HG03571 (cell line): ENCODE data around the gene SLC2A10.
"Not testable (repeated sequence)": the region's sequence is repeated elsewhere in the genome, so short reads cannot be mapped to it uniquely, and the experiment has no call there.

Experiments used
- ATAC-seq: cut with Tn5 transposase; IDR thresholded peaks from one replicate; pipeline ENCODE4 v1.9.1; 2021; ENCODE audit not compliant: unreplicated experiment

SLC2A10 gene

DNA sequence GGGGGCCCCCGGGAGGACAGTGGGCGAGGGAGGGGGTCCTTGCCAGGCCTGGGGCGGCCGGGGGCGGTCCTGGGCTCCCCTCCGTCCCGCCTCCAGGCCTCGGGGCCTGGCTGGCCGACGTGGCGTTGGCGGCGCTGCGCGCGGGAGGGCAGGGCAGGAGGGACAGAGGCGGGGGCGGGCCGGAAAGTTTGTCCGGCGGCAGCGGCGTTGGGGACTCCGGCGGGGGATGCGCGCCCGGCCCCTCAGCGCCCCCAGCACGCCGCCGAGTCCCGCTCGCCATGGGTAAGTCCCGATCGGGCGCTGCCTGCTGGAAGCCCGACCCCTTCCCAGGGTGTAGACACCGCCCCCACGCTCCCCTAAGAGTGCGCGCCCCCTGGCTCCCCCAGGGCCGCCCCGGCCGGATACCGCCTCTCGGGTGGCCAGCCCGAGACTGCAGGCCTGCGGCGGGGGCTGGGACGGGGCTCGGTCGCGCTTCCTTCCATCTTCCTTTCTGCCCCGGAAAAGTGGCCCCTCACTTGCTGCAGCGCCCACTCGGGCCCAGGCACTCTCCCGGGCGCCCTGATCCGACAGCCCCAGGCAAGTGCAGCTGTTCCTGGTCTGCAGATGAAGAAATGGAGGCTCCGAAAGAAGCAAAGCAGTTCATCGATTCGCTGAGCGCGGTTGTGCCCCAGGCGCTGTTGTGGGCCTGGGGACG, at the start of gene SLC2A10:
Gene SLC2A10, plus strand, starts transcription at position 191 of the 694 bp plus-strand sequence. Its CDS starts 88 bp downstream, at position 279.
- ATAC-seq: no peak

- no peak for ATAC-seq
Observed at GRCh38 chr20:46660487-46660886, 49.0 kb upstream of the SLC2A10 start.

DNA sequence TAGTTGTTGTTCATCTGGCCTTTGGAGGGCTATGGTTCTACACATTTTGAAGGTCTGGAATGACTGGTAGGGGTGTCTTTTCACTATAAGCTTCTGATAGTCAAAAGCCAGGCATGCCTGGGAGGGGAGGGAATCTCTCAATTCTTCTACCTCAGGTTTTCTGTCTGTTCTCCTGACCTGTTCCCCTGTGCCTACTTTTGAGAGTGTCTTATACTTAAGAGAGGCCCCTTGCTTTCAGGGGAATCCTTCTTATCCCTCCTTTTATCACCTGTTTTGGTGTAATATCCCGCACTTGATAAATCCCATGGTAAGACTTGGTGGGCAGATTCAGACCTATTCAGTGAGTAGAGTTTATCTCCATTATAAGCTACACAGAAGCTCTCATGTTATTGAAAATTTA, 47.8 kb upstream of the SLC2A10 start:
- no peak for ATAC-seq

GRCh38 chr20:46663531-46663930, 45.9 kb upstream of the SLC2A10 start:
- ATAC-seq: no peak

DNA sequence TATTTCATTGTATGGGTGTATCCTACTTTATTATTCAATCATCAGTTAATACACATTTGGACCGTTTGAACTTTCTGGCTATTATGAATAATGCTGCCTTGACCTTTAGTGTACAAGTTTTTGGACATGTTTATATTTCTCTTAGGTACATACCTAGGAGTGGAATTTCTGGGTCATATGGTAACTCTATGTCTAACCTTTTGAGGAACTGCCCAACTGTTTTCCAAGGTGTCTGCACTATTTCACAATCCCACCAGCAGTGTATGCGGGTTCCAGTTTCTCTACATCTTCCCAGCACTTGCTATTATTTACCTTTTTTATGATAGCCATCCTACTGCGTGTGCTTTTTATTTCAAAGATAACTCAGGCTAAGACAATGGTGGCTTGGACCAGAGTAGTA, 43.8 kb upstream of the SLC2A10 start:
- no peak for ATAC-seq

GRCh38 chr20:46666306-46666705, 43.1 kb upstream of the SLC2A10 start:
- no peak for ATAC-seq

GRCh38 chr20:46666818-46667515, 42.5 kb upstream of the SLC2A10 start:
- no peak for ATAC-seq

DNA sequence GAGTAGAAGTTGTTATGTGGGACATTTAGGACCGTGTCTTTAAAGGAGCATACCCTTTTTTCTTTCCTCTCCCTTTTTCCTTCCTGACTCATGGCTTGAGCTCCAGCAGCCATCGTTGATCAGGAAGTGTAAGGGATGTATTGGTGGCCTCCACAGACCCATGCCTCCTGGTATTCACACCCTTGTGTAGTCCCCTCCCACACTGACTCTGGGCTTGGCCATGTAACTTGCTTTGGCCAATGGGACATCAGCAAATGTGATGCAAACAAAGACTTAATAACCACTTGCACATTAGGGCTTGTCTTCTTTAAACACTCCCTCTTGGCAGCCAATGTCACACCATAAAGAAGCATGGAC, 39.2 kb upstream of the SLC2A10 start:
- no peak for ATAC-seq

GRCh38 chr20:46670585-46671584, 38.6 kb upstream of the SLC2A10 start:
- no peak for ATAC-seq

DNA sequence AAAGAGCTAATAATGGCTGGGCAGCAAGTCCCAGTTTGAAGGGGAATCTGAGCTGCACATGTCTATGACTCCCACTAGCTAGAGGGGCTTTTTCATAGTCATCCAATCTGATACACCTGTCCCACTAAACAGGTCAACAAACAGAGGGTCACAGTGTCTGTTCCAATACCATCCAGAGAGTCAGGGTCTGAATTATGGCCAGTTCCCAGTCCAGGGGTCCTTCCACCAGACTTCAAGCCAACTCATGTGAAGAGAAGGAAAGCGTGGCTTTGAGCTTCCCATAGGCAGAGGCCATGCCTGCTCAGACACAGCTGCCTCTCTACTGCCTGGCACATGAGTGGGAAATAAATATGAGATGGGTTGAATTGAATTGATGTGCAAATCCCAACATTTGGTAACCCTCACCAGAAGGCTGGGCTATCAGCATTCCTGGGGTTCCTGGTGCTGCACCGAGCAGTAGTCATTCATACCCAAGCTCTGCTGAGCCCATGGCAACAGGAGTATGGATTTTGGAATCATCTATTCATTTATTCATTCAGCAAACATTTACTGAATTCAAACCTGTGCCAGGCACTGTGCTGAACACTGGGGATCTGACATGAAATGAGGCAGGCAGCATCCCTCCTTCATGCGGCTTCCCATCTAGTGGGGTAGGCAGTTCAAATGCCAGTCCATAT, 37.4 kb upstream of the SLC2A10 start:
- no peak for ATAC-seq

DNA sequence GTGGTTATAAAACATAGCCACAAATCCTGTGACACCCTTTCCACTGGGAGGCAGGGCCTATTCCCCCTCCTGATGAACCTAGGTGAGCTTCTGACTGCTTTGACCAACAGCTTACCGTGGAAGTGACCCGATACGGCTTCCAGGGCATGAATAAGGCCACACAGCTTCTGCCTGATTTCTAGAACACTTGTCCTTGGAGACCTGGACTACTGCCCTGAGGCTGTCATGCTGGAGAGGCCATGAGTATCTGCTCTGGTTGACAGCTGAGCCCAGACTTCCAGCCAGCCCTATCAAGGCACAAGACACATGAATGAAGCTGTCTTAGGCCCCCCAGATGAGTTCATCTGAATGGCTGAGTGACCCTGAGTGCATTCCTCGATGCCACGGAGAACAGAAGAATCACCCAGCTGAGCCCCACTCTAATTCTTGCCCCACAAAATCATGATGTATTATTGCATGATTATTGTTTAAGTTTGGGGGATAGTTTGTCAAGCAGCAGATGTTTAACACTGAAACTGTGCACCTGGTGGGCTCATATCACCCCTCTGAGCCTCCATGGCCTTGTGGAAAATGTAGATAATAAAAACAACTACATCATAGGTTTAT, 36.8 kb upstream of the SLC2A10 start:
- no peak for ATAC-seq

- no peak for ATAC-seq
Observed at GRCh38 chr20:46673394-46674252, 35.8 kb upstream of the SLC2A10 start.

- no peak for ATAC-seq
Observed at GRCh38 chr20:46674253-46675083, 35.0 kb upstream of the SLC2A10 start.

DNA sequence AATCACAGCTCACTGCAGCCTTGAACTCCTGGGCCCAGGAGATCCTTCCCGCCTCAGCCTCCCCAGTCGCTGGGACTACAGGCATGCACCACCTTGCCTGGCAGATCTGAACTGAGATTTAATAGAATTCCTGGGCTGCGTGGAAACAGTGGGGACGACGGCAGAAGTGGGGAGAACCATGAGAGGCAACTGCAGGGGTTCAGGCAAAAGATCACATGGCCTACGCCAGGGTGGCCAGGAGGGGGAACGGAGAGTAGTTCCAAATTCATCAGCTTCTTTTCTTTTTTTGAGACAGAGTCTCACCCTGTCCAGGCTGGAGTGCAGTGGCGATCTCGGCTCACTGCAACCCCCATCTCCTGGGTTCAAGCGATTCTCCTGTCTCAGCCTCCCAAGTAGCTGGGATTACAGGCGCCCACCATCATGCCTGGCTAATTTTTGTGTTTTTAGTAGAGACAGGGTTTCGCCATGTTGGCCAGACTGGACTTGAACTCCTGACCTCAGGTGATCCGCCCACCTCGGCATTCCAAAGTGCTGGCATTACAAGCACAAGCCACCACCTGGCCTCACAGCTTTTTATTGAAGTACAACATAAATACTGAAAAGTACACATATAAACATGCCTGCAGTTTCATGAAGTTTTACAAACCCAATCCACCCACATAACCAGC, 32.7 kb upstream of the SLC2A10 start:
- not testable (repeated sequence) for ATAC-seq

GRCh38 chr20:46677608-46678007, 31.8 kb upstream of the SLC2A10 start:
- ATAC-seq: no peak

- no peak for ATAC-seq
Observed at GRCh38 chr20:46678516-46678915, 30.9 kb upstream of the SLC2A10 start.

DNA sequence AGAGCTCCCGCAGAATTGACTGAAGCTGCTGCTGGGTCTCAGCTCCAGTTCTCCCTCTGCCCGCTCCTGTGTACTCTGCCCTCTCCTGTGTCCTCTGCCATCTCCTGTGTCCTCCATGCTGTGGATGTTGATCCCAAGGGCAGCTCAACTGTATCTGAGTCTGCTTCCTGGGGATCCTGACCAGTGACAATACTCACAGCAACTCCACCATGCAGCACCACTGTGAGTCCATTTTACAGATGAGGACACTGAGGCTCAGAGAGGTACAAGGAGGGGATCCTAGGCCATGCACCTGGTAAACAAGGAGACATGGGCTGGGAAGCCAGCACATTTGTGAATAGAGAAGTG, 28.8 kb upstream of the SLC2A10 start:
- no peak for ATAC-seq
